GM04504 (cell line): ENCODE results near the gene TMEM94.
A peak's percentile ranks its signal among the peaks of the same experiment; 100 is the strongest.
"Not testable (repeated sequence)": the region's sequence is repeated elsewhere in the genome, so short reads cannot be mapped to it uniquely, and the experiment has no call there.

ENCODE experiments used
- DNase-seq: peaks from one replicate; pipeline ENCODE4 v3.0.0-alpha.2; 2012; ENCODE audit warnings: low read depth

Gene TMEM94

GRCh38 chr17:75456417-75457046, at the start of gene TMEM94:
TSS of gene TMEM94 (plus strand) at chr17:75456635. CDS start at chr17:75471906, 15,271 bp downstream.
- DNase-seq: peak; percentile 96

- no peak for DNase-seq
These were observed 48.6 kb upstream of the TMEM94 start for GRCh38 chr17:75407655-75408352.

- DNase-seq: no peak
These were observed 46.3 kb upstream of the TMEM94 start for GRCh38 chr17:75410141-75410540.

- no peak for DNase-seq
These were observed 44.9 kb upstream of the TMEM94 start for GRCh38 chr17:75411328-75412067.

- DNase-seq: no peak
These were observed 43.7 kb upstream of the TMEM94 start for GRCh38 chr17:75412455-75413317.

- no peak for DNase-seq
These were observed 41.9 kb upstream of the TMEM94 start for GRCh38 chr17:75414488-75414887.

- no peak for DNase-seq
These were observed 40.4 kb upstream of the TMEM94 start for GRCh38 chr17:75416006-75416405.

- DNase-seq: no peak
These were observed 39.3 kb upstream of the TMEM94 start for GRCh38 chr17:75417054-75417580.

- no peak for DNase-seq
These were observed 37.9 kb upstream of the TMEM94 start for GRCh38 chr17:75418531-75418930.

GRCh38 chr17:75428543-75429469, 27.6 kb upstream of the TMEM94 start:
- no peak for DNase-seq

- DNase-seq: no peak
These were observed 26.1 kb upstream of the TMEM94 start for GRCh38 chr17:75430159-75430974.

- DNase-seq: no peak
These were observed 23.1 kb upstream of the TMEM94 start for GRCh38 chr17:75433218-75433783.

GRCh38 chr17:75434433-75434832, 22.0 kb upstream of the TMEM94 start:
- not testable (repeated sequence) for DNase-seq

GRCh38 chr17:75437404-75437803, 19.0 kb upstream of the TMEM94 start:
- not testable (repeated sequence) for DNase-seq

- DNase-seq: no peak
These were observed 17.1 kb upstream of the TMEM94 start for GRCh38 chr17:75439287-75439686.

- no peak for DNase-seq
These were observed 15.5 kb upstream of the TMEM94 start for GRCh38 chr17:75440738-75441448.

- no peak for DNase-seq
These were observed 14.0 kb upstream of the TMEM94 start for GRCh38 chr17:75442168-75443103.

GRCh38 chr17:75445296-75445695, 11.1 kb upstream of the TMEM94 start:
- DNase-seq: no peak
